H7 (cell line): ENCODE measurements around the gene IFNG-AS1. TPM values are rescaled to one million over a fixed set of nuclear protein-coding genes. Genes with fewer than 3 reads are reported as not detected.

Source experiments
- DNase-seq: peaks from one replicate; pipeline ENCODE4 v3.0.0; 2012
- H3K27me3 ChIP-seq: 2 replicates; pipeline ENCODE4 v1.6.0; 2011; ENCODE audit warnings: mild to moderate bottlenecking, low read length; ENCODE audit not compliant: control insufficient read depth, insufficient read depth
- H3K36me3 ChIP-seq: replicated peaks from 2 replicates; pipeline ENCODE4 v1.5.1; 2011; ENCODE audit warnings: low read length; ENCODE audit not compliant: control insufficient read depth, insufficient read depth
- H3K4me3 ChIP-seq: 2 replicates; pipeline ENCODE4 v1.5.1; 2011; ENCODE audit warnings: low read depth, mild to moderate bottlenecking, control low read depth, low read length, moderate library complexity; ENCODE audit not compliant: insufficient read depth
- total RNA-seq: library from RNA; depleted of rRNA; stranded (reverse); fragments of >200 nt; shearing (Covaris generic); gene quantifications from 2 replicates; pipeline ENCODE4 v1.2.3, GENCODE V29; 2014; rRNA removed

The IFNG-AS1 gene
- total RNA-seq: not detected in 2 replicates

DNA sequence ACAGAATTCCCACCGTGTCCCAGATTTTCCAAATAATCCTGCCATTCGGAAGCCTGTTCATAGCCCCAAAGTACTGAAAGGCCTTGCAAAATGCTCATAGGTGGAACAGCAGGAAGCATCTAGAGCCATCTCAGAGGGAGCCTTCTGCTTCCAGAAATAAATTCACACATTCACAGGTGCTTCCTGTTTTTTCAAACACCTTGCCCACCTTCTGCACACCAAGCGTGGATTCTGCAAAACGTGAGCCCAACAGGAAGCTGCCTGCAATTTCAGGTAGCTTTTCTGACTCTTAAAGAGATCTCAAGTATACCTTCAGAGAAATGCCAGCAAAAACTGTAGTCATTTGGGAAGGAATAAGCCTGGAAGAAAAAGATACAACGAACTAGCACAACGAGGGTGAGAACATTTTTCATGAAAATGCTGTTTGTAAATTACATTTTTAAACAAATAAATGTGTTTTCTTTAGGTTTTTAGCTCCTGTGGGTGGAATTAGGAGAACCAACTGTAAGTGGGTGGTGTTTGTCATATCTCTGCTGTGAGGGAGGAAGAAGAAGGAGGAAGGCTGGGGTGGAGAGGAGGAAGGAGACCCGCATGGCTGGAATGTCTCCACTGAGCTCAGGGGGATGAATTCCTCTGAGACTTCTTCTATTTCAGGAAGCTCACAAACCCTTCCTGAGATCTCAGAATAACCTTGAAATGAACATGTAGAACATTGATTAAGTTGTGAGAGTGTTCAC is at the start of gene IFNG-AS1:
IFNG-AS1 (plus strand) TSS at position 264 of the 737 bp plus-strand sequence.
- no peak for DNase-seq
- Histone ChIP-seq H3K4me3 (no peak within 1 kb of the TSS), H3K36me3 (no peaks in the 10 kb centered on the region), H3K27me3 (no peaks in the 10 kb centered on the region)

DNA sequence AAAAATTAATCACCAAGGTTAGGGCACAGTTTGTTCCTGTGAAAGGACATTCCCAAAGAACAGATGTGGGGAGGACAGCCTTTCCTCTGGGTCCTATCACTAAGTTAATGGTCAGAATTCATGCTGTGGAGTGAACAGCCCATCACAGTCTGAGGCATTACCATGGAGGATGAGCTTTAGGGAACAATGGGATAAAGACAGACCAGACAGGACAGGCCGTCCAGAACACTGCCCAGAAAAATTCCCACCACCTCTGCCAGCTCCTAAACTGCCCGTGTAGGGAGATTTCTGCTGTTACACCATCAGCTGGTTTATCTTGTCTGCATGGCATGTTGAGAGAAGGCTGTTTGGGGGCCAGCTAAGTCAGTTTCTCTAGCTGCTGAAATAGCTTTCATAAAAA is 49.6 kb upstream of the IFNG-AS1 start:
- DNase-seq: no peak
- Histone ChIP-seq H3K36me3 (no peaks in the 10 kb centered on the region), H3K4me3 (no peak overlapping the region), H3K27me3 (no peaks in the 10 kb centered on the region)

DNA sequence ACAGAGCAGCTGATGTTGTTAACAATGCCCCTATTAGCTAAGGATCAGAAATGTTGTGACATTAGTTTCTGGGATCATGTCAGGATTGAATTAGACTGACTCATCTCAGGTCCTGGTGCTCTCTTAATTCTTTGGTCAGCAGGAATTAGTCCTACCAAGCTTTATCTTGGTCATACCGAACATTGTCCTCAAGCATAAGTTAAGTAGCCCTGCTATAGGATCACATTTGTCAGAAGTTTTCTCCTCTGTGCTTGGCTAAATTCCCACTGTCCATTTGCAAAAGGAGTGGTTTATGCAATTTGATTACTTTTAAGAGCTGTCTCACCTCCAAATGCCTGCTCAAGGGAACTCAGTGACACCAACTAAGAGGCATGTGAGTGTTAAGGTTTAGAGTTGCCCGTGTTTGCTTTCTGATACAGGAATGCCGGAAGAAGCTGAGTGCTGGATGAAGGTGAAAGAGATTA is 48.4 kb upstream of the IFNG-AS1 start:
- no peak overlapping the region for H3K4me3 ChIP-seq
- no peak for DNase-seq
- no peaks in the 10 kb centered on the region for H3K27me3 ChIP-seq
- no peaks in the 10 kb centered on the region for H3K36me3 ChIP-seq

DNA sequence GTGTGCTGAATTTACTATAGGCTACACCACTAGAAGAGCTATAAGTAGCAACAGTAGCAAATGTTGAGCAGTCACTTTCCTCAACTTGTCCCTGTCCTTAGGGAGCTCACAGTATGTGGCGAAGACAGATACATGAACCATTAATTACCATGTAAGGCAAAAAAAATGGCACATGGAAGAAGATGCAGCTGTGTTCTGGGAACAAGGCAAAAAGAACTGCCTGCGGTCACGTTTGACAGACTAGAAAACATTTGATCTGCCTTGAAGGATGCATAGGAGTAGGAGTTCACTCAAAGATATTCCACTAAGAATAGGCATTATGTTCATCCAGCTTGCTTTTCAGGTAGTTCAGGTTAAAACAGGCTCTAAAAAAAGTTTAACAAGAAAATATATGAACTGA is 46.5 kb upstream of the IFNG-AS1 start:
- no peaks in the 10 kb centered on the region for H3K36me3 ChIP-seq
- no peak for DNase-seq
- no peak overlapping the region for H3K4me3 ChIP-seq
- H3K27me3 ChIP-seq: no peaks in the 10 kb centered on the region

DNA sequence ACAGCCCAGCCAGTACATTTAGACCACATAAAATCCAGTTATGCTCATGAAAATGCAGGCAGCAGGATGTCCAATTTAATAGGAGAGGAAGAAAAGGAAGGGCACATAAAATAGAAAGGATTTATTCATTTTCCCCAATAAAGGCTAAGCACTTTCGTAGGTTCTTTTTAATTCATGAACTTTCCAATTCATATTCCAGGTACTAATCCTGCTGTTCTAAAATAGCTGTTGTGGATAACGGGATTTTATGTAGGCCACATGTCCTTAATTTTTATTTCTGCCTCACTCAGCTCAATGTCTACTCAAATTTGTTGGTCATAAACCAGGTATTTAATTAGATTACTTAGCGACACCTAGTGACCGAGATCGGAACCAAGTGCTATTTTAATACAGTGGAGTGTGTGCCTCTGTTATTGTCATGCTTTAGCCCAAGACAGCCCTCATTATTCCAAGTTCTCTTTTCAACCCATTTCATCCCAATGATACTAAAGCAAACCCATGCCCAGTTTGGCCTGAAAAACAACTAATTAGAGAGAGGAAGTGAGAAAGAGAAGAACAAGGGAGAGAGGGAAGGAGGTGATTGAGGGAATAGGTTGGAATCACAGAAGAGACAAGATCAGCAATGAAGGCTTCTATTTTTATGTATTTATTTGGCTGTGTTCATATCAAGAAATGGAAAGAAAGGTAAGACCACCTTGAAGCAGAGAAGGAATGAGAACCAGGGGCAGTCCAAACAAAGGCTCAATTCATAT is 45.9 kb upstream of the IFNG-AS1 start:
- DNase-seq: peak; percentile 24
- Histone ChIP-seq H3K27me3 (no peaks in the 10 kb centered on the region), H3K36me3 (no peaks in the 10 kb centered on the region), H3K4me3 (no peak overlapping the region)

DNA sequence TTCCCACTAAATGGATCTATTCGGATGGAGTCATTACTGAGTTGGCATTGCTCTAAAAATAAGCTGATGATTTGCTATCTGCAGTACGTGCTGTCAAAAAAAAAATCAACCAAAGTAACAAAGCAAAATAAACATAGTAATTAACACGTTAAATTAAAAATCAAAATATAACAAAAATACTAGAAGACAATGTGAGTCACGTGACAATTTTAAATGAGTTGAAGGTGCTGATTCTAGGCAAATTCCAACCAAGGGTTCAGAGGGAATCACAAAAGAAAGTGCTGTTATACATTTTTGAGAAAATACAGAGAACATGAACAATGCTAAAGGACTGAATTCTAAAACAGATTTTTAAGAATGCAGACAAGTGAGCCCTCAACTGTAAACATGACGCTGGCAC is 45.2 kb upstream of the IFNG-AS1 start:
- no peak for DNase-seq
- Histone ChIP-seq H3K4me3 (no peak overlapping the region), H3K36me3 (no peaks in the 10 kb centered on the region), H3K27me3 (no peaks in the 10 kb centered on the region)

DNA sequence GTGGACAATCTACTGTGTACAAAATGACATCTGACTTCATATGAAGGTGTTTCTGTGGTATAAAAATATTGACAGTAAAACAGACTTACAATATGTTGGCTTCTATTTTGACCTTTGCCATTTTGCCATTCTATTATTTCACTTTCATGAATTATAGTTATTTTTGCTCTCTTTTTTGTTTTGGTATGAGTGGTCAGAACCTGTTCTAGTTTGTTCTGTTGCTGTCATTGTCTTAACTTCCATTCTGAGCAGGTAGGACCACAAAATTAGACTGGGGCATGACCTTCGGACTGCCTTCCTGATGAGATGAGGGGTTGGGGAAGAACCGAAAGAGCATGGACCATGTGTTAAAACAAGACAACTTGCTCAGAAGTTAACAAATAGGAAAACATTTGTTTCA is 36.5 kb upstream of the IFNG-AS1 start:
- Histone ChIP-seq H3K27me3 (no peaks in the 10 kb centered on the region), H3K4me3 (no peak overlapping the region), H3K36me3 (no peaks in the 10 kb centered on the region)
- DNase-seq: no peak

DNA sequence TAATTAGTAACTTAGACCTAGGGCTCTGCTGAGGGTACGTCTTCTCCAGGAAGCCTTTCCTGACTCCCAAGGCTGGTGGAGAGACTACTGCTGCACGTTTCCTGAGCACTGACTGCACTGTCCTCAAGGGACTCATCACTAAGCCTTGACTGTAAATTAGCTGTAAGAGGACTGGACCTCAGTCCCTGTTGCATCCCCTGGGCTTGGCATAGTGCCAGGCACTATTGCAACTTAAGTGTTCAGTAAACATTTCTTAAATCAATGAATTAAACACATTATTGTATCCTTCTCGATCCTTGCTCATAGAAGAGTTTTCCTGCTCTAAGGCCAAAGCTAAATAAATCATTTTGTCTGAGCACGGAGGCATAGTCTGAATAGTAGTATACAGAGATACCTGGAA is 31.9 kb upstream of the IFNG-AS1 start:
- no peak for DNase-seq
- Histone ChIP-seq H3K4me3 (no peak overlapping the region), H3K27me3 (no peaks in the 10 kb centered on the region), H3K36me3 (no peaks in the 10 kb centered on the region)

DNA sequence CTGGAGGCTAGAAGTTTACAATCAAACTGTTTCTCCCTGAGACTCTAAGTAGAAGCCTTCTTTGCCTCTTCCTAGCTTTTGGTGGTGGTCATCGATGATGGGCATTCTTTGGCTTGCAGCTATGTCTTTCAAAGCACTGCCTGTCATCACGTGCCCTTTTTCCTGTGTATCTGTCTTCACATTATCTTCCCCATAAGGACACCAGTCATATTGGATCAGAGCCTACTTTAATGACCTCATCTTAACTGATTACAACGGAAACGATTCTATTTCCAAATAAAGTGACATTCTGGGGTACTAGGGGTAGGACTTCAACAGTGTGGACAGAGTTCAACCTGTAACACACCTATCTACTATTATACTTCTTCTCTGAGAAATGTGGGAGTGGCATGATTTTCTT is 31.1 kb upstream of the IFNG-AS1 start:
- Histone ChIP-seq H3K36me3 (no peaks in the 10 kb centered on the region), H3K27me3 (no peaks in the 10 kb centered on the region), H3K4me3 (no peak overlapping the region)
- DNase-seq: no peak

DNA sequence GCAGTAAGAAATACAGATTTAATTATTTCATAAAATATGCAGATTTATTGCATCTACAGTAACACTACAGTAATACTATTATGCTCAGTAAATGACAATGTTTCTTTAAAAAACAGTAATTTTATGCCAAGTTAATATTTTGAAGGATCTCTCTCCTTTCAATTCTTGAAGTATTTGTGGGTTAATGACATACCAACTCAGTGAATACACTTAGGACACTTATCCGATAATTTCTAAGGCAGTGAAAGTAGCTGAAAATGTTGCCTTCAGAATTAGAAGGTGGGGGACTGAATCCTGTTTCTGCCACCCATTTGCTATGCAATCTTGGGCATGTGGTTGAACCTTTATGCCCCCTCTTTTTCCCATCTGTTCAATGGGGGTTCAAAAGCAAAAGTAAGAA is 24.8 kb upstream of the IFNG-AS1 start:
- no peak for DNase-seq
- Histone ChIP-seq H3K27me3 (no peaks in the 10 kb centered on the region), H3K36me3 (no peaks in the 10 kb centered on the region), H3K4me3 (no peak overlapping the region)

DNA sequence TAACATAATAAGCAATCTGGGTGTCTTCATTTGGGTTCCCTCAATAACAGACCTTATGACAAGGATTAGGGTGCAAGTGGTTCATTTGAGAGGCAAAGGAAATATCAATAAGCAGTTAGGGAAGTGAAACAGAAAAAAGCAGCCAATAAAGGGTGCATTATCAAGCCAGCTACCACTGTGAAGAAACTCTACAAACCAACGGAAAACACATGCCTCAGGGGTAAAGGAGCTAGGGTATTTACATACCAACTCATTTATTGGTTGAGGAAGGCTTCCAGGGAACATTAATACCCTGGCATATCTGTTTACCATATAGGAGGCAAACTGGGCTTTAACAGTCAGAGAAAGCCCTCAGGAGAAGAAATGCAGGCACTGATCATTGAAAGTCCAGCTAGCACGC is 22.7 kb upstream of the IFNG-AS1 start:
- no peak for DNase-seq
- Histone ChIP-seq H3K36me3 (no peaks in the 10 kb centered on the region), H3K27me3 (no peaks in the 10 kb centered on the region), H3K4me3 (no peak overlapping the region)

DNA sequence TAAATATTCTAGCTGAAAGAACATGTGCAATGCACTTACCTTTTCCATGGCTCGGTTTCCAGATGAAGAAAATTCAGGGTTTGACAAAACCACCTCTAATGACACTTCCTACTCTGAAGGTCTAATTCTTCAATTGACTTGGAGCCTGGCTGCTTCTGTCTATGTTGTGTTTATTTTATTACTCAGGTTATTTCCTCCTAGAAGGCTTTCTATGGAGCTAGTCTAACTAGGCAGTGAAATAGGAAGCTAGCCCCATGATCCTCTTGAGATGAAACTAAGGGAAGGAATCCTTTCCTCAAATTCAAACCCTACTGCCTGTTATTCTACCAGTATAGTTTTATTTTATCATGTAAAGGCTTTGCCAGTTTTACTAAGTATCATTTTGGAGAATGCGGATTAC is 20.9 kb upstream of the IFNG-AS1 start:
- no peak for DNase-seq
- no peaks in the 10 kb centered on the region for H3K36me3 ChIP-seq
- H3K4me3 ChIP-seq: no peak overlapping the region
- no peaks in the 10 kb centered on the region for H3K27me3 ChIP-seq

DNA sequence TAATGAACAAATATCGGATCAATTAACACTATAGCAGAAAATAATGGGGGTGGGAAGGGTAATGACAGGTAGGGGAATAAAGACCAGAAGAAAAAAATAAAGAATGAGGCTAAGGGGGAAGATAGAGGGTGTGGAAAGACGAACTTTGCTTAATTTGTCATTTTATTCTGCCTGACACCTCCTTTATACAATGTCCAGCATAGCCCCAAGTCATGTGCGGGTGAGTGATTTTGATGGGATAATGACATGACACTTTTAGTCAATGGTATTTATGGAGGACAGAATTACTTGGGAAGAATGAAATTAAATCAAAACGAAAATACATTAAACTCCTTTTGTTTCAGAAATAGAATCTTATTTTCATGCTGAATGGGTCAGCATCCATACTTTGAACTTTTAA is 20.5 kb upstream of the IFNG-AS1 start:
- no peak overlapping the region for H3K4me3 ChIP-seq
- no peak for DNase-seq
- no peaks in the 10 kb centered on the region for H3K27me3 ChIP-seq
- H3K36me3 ChIP-seq: no peaks in the 10 kb centered on the region

DNA sequence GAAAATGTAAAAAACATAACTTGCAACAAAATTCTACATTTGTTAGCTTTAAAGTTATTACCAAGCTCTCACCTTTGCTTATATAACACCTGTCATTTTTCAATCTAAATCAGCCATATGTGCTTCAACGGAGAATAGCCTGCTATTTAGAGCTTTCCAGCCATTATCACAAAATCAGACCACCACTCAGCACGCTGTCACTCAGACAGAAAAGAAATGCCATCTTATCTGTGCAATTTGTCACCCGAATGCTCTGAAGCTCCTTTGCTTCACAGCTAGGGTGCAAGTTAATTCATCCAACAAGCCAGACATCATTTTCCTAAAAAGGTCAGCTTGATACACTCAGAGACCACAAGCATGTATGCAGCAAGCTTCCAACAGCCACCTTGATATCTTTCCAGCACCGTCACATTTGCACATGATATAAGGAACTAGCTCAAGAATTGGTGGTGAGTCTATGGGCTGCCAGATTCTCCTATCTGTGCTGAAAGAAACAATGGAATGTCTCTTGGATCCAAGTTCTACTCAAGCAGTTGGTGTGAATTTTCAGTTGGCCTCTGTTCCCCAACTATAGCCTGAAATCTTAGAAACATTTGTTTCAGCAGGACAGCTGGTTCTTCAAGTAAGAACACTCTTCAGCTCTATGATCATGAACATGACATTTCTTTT is 20.0 kb upstream of the IFNG-AS1 start:
- Histone ChIP-seq H3K36me3 (no peaks in the 10 kb centered on the region), H3K27me3 (no peaks in the 10 kb centered on the region), H3K4me3 (no peak overlapping the region)
- DNase-seq: no peak

DNA sequence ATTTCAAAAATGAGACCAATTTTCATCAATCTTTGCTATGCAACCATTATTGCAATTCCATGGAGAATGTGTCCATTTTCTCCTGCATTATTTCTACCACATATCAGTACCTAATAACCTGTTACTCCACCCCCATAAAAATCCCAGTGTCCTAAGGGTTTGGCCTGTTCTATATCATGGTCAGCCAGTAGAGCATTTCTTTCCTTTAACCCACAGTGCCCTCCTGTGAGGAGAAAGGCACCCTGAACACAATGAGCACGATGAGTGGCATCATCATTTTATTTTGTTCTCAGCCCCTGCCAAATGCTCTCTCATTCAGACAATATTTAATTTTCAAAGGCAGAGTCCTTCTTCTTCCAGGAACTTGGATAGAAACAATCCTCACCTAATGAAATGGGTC is 11.6 kb upstream of the IFNG-AS1 start:
- Histone ChIP-seq H3K4me3 (no peak overlapping the region), H3K36me3 (no peaks in the 10 kb centered on the region), H3K27me3 (no peaks in the 10 kb centered on the region)
- no peak for DNase-seq
